ENCODE results near the gene NEBL. TPM values are rescaled to one million over a fixed set of nuclear protein-coding genes. Genes with fewer than 3 reads are reported as not detected.

The NEBL gene
- total and polyA plus RNA-seq, 2 experiments from 2014 or later: 2.3 to 11.4 TPM

DNA sequence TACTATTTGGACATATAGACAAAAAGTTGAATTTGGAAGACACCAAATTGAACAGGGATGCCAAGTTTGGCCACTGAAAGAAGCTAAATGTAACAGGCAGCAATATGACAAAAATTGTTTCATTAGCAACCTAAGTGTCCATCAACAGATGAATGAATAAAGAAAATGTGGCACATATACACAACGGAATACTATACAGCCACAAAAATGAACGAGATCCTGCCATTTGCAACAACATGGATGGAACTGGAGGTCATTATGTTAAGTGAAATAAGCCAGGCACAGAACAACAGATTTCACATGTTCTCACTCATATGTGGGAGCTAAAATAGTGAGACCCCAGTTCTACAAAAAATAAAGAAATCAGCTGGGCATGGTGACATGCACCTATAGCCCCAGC is 43.8 kb downstream of the NEBL start:
- Mint-ChIP-seq H3K27me3 (ENCODE audit: insufficient read depth, low read depth, poor library complexity) (no peaks in the 10 kb centered on the region), H3K4me1 (no peaks in the 10 kb centered on the region), H3K27ac (no peak overlapping the region), H3K36me3 (ENCODE audit: low read depth) (peaks cover 21% of the 10 kb centered on the region; the same call in 2 of the 3 replicates), H3K9me3 (peaks cover 20% of the 10 kb centered on the region; the same call in 2 of the 3 replicates), H3K4me3 (no peak overlapping the region)
- ATAC-seq: no peak
- Histone ChIP-seq H3K27me3 (ENCODE audit: insufficient read depth) (no peaks in the 10 kb centered on the region), H3K4me2 (no peak overlapping the region), H3K9me2 (ENCODE audit: insufficient read depth) (no peaks in the 10 kb centered on the region), H3K27ac (ENCODE audit: low read depth) (no peak overlapping the region), H3K4me1 (ENCODE audit: insufficient read depth) (no peaks in the 10 kb centered on the region), H3K36me3 (ENCODE audit: insufficient read depth) (no peaks in the 10 kb centered on the region), H3K79me2 (replicated peaks; ENCODE audit: insufficient read depth) (no peaks in the 10 kb centered on the region), H3K4me3 (no peak overlapping the region), H4K20me1 (replicated peaks; ENCODE audit: insufficient read depth) (no peaks in the 10 kb centered on the region), H3F3A (replicated peaks; ENCODE audit: low read depth) (no peaks in the 10 kb centered on the region), H2AFZ (no peak overlapping the region)
- no peak for DNase-seq (ENCODE audit: low spot score)
- TF ChIP-seq ZNF114 (CRISPR knock-in tag; IDR thresholded peaks at IDR 0.05) (no peak), STAT1 (IDR thresholded peaks at IDR 0.05; ENCODE audit: unreplicated experiment) (no peak), JUNB (IDR thresholded peaks at IDR 0.05; ENCODE audit: unreplicated experiment) (no peak), EZH2 (IDR thresholded peaks at IDR 0.05; ENCODE audit: low read depth, unreplicated experiment) (no peak), NANOG (IDR thresholded peaks at IDR 0.05; ENCODE audit: borderline replicate concordance) (no peak), CTCF (conservative IDR thresholded peaks at IDR 0.05; ENCODE audit: low read depth in 2 of 2) (no peak), ZNF331 (CRISPR knock-in tag; IDR thresholded peaks at IDR 0.05; ENCODE audit: low read depth) (no peak), POLR2AphosphoS5 (IDR thresholded peaks at IDR 0.05; ENCODE audit: low read depth) (no peak)
- TF ChIP-seq, protein P1, sequence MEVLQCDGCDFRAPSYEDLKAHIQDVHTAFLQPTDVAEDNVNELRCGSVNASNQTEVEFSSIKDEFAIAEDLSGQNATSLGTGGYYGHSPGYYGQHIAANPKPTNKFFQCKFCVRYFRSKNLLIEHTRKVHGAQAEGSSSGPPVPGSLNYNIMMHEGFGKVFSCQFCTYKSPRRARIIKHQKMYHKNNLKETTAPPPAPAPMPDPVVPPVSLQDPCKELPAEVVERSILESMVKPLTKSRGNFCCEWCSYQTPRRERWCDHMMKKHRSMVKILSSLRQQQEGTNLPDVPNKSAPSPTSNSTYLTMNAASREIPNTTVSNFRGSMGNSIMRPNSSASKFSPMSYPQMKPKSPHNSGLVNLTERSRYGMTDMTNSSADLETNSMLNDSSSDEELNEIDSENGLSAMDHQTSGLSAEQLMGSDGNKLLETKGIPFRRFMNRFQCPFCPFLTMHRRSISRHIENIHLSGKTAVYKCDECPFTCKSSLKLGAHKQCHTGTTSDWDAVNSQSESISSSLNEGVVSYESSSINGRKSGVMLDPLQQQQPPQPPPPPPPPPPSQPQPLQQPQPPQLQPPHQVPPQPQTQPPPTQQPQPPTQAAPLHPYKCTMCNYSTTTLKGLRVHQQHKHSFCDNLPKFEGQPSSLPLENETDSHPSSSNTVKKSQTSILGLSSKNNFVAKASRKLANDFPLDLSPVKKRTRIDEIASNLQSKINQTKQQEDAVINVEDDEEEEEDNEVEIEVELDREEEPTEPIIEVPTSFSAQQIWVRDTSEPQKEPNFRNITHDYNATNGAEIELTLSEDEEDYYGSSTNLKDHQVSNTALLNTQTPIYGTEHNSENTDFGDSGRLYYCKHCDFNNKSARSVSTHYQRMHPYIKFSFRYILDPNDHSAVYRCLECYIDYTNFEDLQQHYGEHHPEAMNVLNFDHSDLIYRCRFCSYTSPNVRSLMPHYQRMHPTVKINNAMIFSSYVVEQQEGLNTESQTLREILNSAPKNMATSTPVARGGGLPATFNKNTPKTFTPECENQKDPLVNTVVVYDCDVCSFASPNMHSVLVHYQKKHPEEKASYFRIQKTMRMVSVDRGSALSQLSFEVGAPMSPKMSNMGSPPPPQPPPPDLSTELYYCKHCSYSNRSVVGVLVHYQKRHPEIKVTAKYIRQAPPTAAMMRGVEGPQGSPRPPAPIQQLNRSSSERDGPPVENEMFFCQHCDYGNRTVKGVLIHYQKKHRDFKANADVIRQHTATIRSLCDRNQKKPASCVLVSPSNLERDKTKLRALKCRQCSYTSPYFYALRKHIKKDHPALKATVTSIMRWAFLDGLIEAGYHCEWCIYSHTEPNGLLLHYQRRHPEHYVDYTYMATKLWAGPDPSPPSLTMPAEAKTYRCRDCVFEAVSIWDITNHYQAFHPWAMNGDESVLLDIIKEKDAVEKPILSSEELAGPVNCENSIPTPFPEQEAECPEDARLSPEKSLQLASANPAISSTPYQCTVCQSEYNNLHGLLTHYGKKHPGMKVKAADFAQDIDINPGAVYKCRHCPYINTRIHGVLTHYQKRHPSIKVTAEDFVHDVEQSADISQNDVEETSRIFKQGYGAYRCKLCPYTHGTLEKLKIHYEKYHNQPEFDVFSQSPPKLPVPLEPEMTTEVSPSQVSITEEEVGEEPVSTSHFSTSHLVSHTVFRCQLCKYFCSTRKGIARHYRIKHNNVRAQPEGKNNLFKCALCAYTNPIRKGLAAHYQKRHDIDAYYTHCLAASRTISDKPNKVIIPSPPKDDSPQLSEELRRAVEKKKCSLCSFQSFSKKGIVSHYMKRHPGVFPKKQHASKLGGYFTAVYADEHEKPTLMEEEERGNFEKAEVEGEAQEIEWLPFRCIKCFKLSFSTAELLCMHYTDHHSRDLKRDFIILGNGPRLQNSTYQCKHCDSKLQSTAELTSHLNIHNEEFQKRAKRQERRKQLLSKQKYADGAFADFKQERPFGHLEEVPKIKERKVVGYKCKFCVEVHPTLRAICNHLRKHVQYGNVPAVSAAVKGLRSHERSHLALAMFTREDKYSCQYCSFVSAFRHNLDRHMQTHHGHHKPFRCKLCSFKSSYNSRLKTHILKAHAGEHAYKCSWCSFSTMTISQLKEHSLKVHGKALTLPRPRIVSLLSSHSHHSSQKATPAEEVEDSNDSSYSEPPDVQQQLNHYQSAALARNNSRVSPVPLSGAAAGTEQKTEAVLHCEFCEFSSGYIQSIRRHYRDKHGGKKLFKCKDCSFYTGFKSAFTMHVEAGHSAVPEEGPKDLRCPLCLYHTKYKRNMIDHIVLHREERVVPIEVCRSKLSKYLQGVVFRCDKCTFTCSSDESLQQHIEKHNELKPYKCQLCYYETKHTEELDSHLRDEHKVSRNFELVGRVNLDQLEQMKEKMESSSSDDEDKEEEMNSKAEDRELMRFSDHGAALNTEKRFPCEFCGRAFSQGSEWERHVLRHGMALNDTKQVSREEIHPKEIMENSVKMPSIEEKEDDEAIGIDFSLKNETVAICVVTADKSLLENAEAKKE (CRISPR knock-in tag; IDR thresholded peaks at IDR 0.05): no peak

All from GM23338 (cell line).